Measurements from ENCODE around the gene ZGPAT. TPM values are rescaled to one million over a fixed set of nuclear protein-coding genes. Genes with fewer than 3 reads are reported as not detected.

Gene ZGPAT
- total RNA-seq, 1 donor from 2014 or later, result 34.6 TPM

DNA sequence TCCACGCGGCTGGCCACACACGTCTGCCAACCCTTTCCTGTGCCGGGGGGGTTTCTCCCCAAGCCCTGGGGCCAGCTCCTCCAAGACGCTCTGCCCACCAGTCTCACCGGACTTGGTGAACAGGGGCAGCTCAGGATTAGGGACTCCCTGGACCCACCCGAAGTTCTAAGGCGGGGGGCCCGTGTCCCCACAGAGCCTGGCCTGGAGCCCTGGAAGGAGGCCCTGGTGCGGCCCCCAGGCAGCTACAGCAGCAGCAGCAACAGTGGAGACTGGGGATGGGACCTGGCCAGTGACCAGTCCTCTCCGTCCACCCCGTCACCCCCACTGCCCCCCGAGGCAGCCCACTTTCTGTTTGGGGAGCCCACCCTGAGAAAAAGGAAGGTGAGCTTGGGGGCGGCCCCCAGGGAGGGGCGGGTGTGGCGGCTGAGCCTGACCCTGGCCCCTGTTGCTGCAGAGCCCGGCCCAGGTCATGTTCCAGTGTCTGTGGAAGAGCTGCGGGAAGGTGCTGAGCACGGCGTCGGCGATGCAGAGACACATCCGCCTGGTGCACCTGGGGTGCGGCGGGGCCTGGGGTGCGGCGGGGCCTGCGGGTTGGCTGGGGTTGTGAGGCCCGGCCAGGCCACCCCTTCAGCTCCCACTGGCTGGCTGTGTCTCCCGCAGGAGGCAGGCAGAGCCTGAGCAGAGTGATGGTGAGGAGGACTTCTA, 34.0 kb downstream of the ZGPAT start:
- no peak for DNase-seq (ENCODE audit: low spot score in 2 of 2, unreplicated experiment in 2 of 2)
- no peaks in the 10 kb centered on the region for H3K27me3 Mint-ChIP-seq (ENCODE audit: low read depth)

DNA sequence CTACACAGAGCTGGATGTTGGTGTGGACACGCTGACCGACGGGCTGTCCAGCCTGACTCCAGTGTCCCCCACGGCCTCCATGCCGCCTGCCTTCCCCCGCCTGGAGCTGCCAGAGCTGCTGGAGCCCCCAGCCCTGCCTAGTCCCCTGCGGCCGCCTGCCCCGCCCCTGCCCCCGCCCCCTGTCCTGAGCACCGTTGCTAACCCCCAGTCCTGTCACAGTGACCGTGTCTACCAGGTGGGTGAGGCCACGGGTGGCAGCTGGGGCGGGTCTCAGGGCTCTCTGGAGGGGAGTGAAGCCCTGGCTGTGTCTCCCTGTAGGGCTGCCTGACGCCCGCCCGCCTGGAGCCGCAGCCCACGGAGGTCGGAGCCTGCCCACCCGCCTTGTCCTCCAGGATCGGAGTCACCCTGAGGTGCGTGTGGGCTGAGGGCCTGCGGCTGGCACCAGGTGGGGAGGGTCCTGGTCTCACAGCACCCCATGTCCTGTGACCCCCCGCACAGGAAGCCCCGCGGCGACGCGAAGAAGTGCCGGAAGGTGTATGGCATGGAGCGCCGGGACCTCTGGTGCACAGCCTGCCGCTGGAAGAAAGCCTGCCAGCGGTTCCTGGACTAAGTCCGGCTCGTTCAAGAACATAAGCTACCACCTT, 34.7 kb downstream of the ZGPAT start:
- Mint-ChIP-seq H3K9me3 (no peaks in the 10 kb centered on the region), H3K27ac (no peak overlapping the region), H3K36me3 (peaks cover 2% of the 10 kb centered on the region), H3K4me1 (no peaks in the 10 kb centered on the region), H3K27me3 (ENCODE audit: low read depth) (no peaks in the 10 kb centered on the region), H3K4me3 (no peak overlapping the region)
- DNase-seq (ENCODE audit: low spot score in 2 of 2, unreplicated experiment in 2 of 2), result no peak
- TF ChIP-seq, protein P1, sequence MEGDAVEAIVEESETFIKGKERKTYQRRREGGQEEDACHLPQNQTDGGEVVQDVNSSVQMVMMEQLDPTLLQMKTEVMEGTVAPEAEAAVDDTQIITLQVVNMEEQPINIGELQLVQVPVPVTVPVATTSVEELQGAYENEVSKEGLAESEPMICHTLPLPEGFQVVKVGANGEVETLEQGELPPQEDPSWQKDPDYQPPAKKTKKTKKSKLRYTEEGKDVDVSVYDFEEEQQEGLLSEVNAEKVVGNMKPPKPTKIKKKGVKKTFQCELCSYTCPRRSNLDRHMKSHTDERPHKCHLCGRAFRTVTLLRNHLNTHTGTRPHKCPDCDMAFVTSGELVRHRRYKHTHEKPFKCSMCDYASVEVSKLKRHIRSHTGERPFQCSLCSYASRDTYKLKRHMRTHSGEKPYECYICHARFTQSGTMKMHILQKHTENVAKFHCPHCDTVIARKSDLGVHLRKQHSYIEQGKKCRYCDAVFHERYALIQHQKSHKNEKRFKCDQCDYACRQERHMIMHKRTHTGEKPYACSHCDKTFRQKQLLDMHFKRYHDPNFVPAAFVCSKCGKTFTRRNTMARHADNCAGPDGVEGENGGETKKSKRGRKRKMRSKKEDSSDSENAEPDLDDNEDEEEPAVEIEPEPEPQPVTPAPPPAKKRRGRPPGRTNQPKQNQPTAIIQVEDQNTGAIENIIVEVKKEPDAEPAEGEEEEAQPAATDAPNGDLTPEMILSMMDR (IDR thresholded peaks at IDR 0.05; ENCODE audit: unreplicated experiment), result no peak

More for the DNA sequence above, 34.0 kb downstream of the ZGPAT start:
- Mint-ChIP-seq H3K4me3 (peak overlapping the region; percentile 70), H3K4me1 (no peaks in the 10 kb centered on the region), H3K9me3 (no peaks in the 10 kb centered on the region), H3K36me3 (peaks cover 2% of the 10 kb centered on the region), H3K27ac (peak overlapping the region; percentile 21)
- TF ChIP-seq, protein P1 (IDR thresholded peaks at IDR 0.05; ENCODE audit: unreplicated experiment), result no peak

DNA sequence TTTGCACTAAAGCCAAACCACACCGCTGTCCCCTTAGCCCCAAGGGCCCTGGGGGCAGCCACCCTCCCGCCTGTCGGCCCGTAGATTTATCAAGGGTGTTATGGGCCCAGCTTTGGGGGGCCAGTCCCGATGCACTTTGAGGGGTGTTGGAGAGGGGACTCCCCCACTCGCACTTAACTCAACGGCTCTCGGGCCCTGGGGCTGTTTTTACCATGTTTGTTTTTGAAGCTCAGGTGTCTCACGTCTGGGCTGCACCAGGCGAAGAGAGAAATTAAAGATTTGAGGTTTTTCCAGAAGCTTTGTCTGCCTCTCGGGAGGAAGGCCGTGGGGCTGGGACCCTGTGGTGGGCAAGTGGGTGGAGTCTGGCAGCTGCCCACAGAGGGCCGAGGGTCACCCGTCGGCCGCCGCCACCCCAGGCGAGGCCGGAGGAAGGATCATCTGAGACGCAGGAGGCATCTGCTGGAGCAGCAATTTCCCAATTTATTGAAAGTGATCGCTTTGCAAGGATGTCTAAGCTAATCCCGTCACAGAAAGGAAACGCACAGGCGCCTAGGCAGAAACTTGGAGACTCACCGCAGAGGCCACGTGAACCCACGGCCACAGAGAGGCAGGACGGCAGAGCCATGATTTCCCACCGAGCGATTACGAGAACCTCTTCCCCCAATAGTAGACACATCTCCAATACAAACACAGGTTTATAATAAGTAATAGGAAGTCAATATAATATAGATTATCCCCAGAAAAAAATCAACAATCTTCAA, 35.6 kb downstream of the ZGPAT start:
- H3K4me3 Mint-ChIP-seq, result no peak overlapping the region
- H3K9me3 Mint-ChIP-seq, result no peaks in the 10 kb centered on the region

DNA sequence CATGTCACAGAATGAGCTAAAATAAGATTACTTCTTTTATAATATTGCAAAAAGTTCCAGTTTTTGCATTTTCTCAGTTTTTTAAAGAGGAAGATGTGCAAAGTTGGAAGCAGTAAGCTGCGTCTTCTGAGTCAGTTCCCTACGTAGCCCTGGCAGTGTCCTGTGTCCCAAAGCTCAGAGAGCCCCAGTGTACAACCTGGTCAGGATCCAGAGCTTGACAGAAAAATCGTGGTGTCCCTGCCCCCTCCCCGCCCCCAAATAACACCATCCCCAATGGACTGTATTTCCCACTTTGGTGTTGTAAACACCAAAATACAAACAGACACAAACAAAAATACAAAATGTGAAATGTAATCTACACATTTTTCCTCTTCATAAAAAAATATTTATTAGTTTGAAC, 36.3 kb downstream of the ZGPAT start:
- Mint-ChIP-seq H3K27ac (no peak overlapping the region), H3K9me3 (no peaks in the 10 kb centered on the region), H3K36me3 (peaks cover 2% of the 10 kb centered on the region), H3K4me3 (no peak overlapping the region), H3K27me3 (ENCODE audit: low read depth) (no peaks in the 10 kb centered on the region), H3K4me1 (no peaks in the 10 kb centered on the region)
- DNase-seq (ENCODE audit: low spot score in 2 of 2, unreplicated experiment in 2 of 2), result no peak
- TF ChIP-seq, protein P1 (IDR thresholded peaks at IDR 0.05; ENCODE audit: unreplicated experiment), result no peak

More for the DNA sequence above, 35.6 kb downstream of the ZGPAT start:
- no peak overlapping the region for H3K27ac Mint-ChIP-seq
- TF ChIP-seq, protein P1 (IDR thresholded peaks at IDR 0.05; ENCODE audit: unreplicated experiment), result no peak
- no peaks in the 10 kb centered on the region for H3K27me3 Mint-ChIP-seq (ENCODE audit: low read depth)
- H3K4me1 Mint-ChIP-seq, result no peaks in the 10 kb centered on the region
- no peak for DNase-seq (ENCODE audit: low spot score in 2 of 2, unreplicated experiment in 2 of 2)
- H3K36me3 Mint-ChIP-seq, result peaks cover 2% of the 10 kb centered on the region

DNA sequence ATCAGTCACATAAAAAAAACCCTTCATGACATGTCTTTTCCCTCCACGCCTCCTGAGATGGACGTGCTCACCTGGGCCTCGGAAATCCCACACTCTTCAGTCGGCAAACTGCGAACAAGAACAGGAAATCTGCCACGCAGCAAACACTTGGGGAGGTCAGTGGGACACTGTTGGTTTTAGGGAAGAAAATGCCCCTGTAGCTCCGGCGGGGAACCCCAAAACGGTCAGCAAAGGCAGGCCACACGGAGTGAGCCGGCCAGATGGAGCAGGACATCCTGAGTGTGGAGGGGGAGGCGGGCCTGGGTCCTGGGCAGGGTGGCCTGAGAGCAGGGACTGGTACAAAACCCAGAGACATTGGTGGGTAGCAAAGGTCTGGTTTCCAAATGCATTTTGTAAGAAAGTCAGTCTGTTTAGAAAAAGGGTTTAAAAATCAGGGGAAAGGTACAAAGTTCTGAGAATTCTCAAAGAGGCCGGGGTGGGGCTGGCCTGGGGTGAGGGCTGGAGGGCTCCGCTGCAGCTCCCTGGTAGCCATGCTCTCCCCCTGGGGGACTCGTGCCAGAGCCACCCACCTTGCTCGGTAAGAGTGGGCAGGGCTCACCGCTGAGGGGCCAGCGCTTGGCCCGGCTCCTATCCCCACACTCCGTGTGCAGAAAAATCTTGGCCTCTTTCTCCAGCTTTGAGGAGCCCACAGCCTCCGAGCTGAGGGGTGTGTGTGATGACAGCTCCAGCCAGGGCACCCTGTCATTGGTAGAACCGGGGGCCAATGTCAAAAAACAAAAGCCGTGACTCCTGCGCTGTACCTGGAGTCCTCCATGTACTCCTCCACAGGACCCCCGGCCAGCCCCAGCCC, 37.0 kb downstream of the ZGPAT start:
- Mint-ChIP-seq H3K4me3 (no peak overlapping the region), H3K36me3 (peaks cover 2% of the 10 kb centered on the region), H3K27ac (no peak overlapping the region), H3K9me3 (no peaks in the 10 kb centered on the region), H3K4me1 (no peaks in the 10 kb centered on the region), H3K27me3 (ENCODE audit: low read depth) (no peaks in the 10 kb centered on the region)
- TF ChIP-seq, protein P1 (IDR thresholded peaks at IDR 0.05; ENCODE audit: unreplicated experiment), result no peak
- DNase-seq (ENCODE audit: low spot score in 2 of 2, unreplicated experiment in 2 of 2), result no peak

Data from mesothelial cell of epicardium (in vitro differentiated cells).